GM19023 (cell line): Measurements from ENCODE around the gene CIART.
A peak's percentile ranks its signal among the peaks of the same experiment; 100 is the strongest.

ENCODE experiments used
- ATAC-seq: cut with Tn5 transposase; IDR thresholded peaks from one replicate; pipeline ENCODE4 v1.9.1; 2021; ENCODE audit warnings: mild to moderate bottlenecking, moderate library complexity; ENCODE audit not compliant: unreplicated experiment

CIART gene

DNA sequence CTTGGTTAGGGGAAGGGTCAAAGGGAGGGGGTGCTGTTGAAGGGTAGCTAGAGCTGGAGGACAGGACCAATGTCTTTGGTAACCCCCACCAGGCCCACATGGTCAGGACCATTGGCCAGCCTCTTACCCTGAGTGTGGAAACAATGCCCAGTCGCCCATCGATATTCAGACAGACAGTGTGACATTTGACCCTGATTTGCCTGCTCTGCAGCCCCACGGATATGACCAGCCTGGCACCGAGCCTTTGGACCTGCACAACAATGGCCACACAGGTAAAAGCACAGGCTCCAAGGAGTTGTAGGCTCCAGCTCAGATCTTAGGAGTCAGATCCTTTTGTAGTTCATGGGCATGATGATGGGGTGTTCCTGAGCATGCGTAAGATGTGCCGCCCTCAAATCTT is 21.0 kb upstream of the CIART start:
- no peak for ATAC-seq

DNA sequence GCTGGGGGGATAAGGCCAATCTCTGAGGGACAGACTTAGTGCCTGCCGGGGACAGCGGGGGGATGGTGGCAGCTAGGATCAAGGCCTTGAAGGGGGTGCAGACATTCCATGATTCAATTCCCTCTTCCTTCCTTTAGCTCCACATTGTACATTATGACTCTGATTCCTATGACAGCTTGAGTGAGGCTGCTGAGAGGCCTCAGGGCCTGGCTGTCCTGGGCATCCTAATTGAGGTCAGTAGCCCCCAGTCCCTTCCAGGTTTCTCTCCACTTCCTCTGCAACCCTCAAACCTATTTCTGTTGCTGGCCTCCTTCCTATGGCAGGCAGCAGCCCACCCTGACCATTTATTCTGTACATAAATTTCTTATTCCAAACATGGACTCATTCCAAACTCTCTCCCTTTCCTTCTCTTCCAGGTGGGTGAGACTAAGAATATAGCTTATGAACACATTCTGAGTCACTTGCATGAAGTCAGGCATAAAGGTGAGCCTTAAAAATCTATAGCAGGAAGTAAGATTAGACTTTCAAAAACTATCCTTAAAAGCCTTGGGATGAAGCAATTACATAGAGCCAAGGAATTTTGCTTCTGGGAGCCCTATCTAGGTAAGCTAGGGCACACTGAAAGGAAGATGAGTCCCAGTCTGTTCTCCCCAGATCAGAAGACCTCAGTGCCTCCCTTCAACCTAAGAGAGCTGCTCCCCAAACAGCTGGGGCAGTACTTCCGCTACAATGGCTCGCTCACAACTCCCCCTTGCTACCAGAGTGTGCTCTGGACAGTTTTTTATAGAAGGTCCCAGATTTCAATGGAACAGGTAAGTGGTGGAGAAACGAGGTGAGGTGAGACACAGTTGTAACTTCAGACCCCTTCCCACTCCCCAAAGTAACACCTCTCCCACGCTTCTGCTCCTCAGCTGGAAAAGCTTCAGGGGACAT is 19.7 kb upstream of the CIART start:
- no peak for ATAC-seq

DNA sequence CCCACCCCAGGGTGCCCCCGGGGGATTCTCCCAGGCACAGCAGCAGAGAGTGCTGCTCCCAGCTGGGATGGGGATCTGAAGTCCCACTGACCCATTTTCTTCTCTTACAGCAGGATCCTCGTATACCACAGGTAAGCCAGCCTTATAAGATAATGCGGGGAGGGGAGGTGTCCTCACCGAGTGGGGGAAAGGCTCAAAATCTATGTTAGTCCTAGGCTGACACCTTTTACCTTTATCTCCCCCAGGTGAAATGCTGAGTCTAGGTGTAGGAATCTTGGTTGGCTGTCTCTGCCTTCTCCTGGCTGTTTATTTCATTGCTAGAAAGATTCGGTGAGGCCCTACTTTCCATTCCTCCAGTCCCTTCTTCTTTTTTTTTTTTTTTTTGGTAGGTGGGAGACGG is 18.8 kb upstream of the CIART start:
- no peak for ATAC-seq

DNA sequence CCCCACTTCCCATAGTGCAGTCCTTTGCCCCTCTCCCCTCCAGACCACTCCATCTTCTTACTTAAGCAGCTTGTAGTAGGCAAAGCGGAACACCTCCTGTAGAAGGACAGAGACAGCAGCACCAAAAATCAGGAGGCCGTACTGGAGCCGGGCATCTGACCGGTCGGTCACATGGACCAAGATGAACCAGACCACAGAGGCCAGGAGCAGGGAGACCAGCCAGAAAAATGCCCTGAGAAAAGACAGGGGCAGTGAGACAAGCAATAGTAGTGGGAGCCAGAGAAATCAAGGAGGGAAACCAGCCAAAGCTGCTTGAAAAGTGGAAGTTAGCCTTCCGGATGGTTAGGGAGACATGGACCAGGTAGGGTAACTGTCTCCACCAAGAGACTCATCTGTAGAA is 14.5 kb upstream of the CIART start:
- no peak for ATAC-seq

DNA sequence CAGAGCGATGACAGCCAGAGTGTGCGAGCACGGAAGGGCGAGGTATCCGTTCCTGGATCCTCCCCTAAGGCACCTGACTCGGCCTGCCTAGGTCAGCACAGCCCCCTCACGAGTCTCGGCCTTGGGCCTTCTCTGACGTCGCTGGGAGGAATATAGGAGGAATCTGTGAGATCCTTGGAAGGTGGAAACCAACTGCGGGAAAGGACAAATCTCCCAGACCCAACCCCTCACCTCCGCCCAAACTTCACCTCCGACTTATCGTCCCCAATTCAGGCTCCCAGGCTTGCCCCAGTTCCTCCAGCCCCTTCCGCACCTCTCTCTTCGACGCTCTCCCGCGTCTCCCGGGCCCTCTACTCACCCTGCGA is 14.0 kb upstream of the CIART start:
- ATAC-seq: peak; percentile 26

DNA sequence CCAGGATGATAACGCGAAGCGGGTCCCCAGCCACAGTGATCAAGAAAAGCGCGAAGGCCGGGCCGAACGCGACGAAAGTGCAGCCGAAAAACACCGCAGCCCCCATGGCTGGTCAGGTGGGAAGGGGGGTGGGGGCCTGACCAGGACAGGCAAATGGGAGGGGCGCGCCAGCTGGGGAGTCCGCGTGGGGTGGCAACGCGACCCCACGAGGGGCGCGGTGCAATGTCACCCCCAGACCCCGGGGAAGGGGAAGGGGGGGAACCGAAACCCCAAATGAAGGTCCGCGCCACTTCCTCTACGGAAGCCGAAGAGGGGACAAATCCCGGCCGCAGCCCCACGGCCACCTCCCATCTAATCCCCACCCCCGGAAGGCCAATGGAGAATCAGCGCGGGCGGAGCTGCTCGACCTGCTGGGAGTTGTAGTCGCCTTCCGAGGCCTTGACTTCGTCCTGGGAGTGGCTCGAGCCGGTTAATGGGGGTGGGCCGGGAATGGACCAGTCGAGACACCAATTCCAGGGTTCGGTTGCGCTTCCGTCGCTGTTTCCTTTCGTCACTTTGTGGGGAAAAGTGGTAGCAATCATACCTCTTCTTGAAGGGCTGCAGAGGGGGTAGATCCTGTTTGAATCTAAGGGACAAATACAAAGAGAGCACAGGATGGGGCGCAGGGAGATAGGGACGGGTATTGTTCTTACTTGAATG is 13.5 kb upstream of the CIART start, which contains the start of gene APH1A:
Gene APH1A, minus strand, starts transcription at position 312 of the 699 bp plus-strand sequence. Its CDS starts 206 bp downstream, at position 106.
- peak; percentile 89 for ATAC-seq

DNA sequence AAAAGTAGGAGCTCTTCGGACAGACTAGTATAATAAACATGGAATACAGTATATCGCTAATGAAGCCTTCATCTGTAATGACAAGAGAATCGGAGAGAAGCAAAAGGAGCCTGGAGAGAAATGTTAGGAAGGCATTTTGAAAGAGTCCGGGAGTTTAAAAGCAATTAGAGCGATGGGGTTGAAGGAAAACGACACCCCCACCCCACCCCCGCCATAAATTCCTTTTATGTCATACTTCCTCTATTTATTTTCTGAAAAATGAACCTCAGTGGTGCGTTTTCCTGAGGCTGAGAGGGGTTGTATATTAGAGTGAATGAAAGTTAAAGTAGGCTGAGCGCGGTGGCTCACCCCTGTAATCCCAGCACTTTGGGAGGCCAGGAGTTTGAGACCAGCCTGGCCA is 12.9 kb upstream of the CIART start:
- no peak for ATAC-seq

DNA sequence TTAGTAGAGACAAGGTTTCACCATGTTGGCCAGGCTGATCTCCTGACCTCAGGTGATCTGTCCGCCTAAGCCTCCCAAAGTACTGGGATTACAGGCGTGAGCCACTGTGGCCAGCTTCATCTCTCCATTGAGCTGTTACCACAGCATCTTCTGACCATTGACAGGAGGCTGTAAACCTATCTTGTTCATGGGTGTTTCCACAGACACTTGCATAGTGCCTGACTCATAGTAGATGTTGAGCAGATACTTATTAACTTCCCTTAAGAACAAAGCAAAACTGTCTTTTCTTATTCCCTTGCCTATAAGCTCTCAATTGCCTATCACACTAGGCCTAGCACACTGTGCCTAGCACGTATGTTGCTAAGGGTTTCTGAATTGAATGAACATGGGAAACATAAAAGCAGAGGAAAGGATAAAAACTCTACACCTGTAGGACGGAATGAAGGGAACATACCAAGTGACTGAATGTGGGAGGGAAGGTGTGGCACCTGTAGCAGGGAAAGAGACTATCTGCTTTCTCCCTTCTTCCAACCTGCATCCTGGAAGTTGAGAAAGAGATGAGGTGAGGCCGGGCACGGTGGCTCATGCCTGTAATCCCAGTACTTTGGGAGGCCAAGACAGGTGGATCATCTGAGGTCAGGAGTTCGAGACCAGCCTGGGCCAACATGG is 10.9 kb upstream of the CIART start:
- ATAC-seq: no peak

DNA sequence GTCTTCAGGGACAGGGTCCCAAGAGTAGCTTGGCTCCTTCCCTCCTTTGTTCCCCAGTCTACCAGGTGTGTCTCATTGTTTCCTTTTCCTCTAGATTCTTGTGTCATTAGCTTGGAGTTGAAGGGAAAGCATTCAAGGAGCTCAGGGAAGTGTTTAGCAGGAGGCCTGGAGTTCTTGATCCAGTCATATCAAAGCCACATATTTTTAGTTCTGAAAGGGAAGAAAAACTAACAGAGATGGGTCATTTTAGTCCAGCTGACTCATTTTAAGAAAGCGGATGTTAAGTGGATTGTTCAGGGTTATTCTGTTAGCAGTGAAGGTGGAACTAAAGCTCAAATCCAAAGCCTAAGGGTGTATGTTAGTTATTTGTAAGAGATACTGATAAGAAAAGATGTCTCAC is 9.0 kb upstream of the CIART start:
- no peak for ATAC-seq

DNA sequence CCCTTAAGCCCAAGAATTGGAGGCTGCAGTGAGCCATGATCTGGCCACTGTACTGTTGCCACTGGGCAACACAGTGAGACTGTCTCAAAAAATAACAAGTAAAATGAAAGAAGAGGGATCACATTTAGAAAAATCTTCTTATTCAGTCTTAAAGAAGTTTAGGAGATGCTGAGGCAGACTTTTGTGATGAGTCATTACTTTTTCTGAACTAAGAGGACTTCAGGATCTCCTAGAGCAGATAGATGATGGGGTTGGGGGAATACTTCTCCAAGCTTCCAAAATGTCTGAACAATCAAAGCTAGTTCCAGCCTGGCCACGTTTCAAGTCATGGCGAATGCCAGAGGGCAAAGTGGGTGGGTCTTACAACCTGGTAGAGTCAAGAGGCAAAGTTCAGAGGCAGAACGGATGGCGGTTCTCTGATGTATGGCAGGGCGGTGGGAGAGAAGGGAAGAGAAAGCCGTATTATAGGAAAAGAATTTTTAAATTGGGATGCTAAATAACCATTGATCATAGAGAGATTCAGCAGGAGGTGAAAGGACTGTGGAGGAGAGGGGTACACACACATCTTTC is 2.1 kb upstream of the CIART start:
- ATAC-seq: no peak

DNA sequence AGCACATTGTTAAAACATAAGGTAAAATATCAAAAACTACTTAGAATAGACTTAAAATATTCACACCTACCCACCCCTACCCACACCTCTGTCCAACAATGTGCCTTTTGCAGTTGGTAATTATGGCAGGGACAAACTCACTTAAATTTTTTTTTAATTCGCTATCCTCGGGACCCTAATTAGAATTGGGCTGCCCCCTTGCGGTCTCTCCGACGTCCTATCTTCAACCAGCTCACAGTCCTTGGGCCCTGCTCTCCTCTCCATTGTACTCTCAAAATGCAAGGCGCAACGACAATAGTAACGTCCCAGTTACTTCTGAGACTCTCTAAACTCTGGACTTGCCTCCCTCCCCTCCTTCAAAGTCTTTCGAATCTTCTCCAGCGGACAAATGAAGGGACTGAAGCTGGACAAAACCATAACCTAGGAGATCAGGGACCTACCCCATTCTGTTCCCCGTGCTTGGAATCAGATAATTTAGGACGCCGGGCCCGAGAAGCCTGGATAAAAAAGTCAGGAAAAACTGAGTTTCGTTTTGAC is 1.1 kb upstream of the CIART start:
- no peak for ATAC-seq

DNA sequence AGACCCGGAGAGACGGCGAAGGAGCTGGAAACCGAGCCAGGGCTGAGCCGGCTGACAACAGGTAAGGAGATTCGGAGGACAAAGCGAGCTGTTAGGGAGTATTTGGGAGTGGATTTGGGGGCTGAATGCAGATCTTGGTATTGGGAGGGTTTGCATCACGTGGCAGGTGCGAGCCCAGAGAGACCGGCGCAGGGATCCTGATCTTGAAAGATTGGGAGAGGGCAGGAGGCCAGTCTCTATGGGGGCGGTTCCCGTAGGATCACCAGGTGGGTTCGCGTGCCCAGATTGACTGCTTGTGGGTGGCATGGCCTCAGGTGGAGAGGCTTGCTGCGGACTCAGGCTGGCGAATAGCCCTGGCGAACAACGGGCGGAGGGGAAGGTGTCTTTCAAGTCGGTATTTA is 204 bp downstream of the CIART start:
- ATAC-seq: no peak

DNA sequence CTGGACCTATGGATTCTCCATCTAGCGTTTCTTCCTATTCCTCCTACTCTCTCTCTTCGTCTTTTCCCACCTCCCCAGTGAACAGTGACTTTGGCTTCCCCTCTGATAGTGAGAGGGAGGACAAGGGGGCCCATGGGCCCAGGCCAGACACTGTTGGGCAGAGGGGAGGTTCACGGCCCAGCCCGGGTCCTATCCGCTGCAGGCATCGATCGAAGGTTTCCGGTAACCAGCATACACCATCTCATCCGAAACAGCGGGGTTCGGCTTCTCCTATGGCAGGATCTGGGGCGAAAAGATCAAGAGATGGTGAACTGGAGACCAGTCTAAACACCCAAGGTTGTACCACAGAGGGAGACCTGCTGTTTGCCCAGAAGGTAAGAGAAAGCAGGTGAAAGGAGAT is 906 bp downstream of the CIART start:
- ATAC-seq: no peak

DNA sequence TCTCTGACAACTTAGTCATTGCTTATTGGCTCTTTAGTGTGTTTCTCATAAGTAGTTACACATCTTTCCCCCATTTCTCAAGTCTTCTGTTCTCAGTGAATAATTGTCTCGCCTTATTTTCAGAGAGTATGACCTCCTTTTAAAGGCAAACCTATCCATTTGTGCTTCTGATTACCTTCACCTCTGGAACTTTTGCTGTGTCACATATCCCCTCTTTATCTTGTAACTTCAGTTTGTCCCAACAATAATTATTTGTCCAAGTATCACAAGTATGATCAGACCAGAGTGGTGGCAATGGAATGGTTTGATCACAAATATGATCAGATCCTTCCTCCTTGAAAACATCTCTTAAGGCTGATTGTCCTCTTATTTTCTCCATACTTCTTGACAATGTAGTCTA is 6.0 kb downstream of the CIART start:
- ATAC-seq: no peak

DNA sequence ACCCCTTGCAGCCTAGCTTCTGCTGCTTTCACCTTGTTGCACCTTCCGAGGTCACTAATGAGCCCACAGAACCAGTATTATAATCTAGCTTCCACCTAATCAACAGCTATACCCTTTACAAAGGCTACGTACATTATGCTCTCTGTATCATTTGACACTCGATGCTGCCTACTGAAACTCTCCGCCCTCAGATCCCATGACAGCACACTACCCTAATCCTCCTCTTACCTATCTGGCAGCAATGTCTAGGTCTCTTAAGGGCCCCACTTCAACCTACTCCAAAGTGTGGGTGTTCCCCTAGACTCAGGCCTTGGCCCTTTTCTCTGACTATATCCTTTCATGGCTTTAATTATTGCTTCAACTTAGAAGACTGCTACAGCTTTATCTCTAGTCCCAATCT is 6.5 kb downstream of the CIART start:
- no peak for ATAC-seq

DNA sequence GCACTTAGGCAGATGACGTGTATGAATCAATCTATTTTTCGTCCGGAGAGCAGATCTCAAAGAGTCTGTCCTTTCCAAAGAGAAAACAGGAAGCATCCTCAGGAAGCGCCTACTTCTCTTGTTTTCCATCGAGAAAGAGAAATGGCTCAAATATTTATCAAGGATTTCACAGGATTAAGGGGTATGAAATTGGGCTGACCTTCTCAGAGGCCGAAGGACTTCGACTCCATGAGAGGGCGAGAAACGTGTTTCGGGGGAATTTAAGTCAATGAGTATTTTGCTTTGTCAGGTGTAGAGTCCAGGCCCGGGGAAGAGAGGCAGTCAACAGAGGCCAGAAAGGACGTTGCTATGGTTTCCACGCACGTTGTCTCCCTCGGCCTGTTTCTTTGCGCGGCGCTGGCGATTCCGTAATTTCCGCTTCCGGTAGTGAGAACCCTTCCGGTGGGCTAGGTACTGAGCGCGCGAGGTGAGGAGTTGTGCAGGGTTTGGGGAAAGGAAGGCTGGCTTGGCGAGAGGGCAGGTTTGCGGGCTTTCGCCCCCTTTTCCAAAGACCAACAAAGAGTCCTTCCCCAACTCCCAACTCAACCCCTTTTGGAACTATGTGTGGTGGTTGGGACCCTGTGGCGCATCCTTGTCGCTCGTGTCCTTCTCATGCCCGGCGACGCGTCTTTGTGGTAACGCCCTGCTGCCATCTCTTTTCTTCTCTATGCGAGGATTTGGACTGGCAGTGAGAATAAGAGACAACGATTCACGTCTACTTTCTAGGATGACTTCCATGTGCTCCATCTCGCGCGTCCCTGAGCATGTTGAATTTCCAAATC is 11.3 kb downstream of the CIART start, which contains the start of gene MRPS21:
Gene MRPS21, plus strand, starts transcription at position 429 of the 821 bp plus-strand sequence. CDS start 506 bp downstream, outside the sequence.
- peak; percentile 96 for ATAC-seq

DNA sequence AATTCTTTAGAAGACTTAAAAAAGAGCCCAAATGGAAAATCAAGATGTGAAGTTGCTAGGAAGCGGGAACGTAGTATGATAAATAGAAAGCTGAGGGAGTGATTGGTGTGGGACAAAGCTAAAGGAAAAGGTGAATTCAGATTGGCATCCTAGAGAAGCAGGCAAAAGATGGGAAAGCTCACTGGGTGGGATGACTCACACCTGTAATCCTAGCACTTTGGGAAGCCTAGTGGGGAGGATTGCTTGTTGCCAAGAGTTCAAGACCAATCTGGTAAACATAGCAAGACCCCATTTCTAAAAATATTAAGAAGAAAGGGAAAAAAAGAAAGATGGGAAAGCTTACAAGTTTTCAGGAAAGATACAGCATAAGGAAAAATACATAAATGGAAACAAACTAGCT is 13.1 kb downstream of the CIART start:
- ATAC-seq: no peak

DNA sequence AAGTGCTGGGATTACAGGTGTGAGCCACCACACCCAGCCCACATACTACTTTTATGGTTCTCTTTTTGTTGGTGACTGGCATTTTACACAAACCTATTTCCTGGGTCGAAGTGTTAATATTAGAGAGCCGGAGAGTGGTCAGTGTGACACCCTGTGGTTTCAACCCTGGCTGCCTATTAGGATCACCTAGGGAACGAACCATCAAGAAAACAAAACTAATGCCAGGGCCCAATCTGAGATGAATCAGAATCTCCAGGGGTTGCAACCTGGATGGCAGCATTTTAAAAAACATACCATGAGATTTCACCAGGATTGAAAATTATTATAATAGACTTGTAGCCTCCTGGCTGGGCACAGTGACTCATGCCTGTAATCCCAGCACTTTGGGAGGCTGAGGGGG is 17.4 kb downstream of the CIART start:
- ATAC-seq: no peak

DNA sequence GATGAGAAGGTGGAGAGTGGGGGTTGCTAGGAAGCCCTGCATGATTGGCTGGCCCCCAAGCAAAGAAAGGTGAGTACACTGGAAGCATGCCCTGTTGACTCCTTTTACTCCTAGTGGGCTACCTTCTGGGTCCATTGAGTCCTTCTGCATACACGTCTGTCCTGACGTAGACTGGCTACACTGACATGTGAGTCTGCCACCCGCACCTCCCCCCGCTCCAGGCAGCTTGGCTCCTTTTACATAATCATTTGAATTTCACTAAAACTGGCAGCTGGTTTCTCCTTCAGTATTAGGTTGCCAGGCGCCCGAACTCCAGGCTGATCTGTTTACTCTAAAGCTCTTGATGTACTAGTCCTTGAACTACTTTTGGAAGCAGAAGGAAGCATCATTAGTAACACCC is 20.0 kb downstream of the CIART start:
- ATAC-seq: no peak

DNA sequence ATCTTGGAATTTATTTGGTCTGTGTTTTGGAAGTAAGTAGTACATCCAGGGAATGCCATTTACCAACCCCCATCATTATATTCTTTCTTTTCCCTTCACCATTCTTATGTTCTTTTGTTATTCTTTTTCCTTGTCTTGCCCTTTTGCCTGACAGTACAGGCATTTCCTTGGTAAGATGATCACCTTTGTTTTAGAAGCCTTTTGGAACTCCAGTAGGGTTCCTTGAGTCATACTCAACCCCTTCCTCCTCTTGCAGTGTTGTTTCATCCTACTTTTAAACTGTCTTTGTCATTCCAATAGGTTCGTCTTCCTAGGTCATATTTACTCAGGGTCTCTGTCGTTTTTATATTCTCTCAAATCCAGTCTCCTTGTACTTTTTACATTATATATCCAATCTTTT is 20.5 kb downstream of the CIART start:
- ATAC-seq: no peak
